Hepatocyte (in vitro differentiated cells): Measurements from ENCODE around the gene FAM83B. TPM values are rescaled to one million over a fixed set of nuclear protein-coding genes. Genes with fewer than 3 reads are reported as not detected.

Source experiments
- DNase-seq: peaks from one replicate; pipeline ENCODE4 v3.0.0-alpha.2; 2016; ENCODE audit warnings: low spot score
- H2AFZ ChIP-seq: fragments of 200-600 bp; sonication (generic); 2 replicates; pipeline ENCODE4 v1.6.0; 2016; ENCODE audit warnings: antibody characterized with exemption, mild to moderate bottlenecking
- H3K27ac ChIP-seq: fragments of 200-600 bp; sonication (generic); 2 replicates; pipeline ENCODE4 v1.5.1; 2016; ENCODE audit warnings: mild to moderate bottlenecking
- H3K27me3 ChIP-seq: fragments of 200-600 bp; sonication (generic); 2 replicates; pipeline ENCODE4 v1.6.1; 2016
- H3K36me3 ChIP-seq: fragments of 200-600 bp; sonication (generic); replicated peaks from 2 replicates; pipeline ENCODE4 v1.5.1; 2016; ENCODE audit warnings: low read depth; ENCODE audit not compliant: insufficient read depth
- H3K4me1 ChIP-seq: fragments of 200-600 bp; sonication (generic); 2 replicates; pipeline ENCODE4 v1.5.1; 2016; ENCODE audit warnings: mild to moderate bottlenecking, moderate library complexity; ENCODE audit not compliant: insufficient read depth
- H3K4me2 ChIP-seq: fragments of 200-600 bp; sonication (generic); 2 replicates; pipeline ENCODE4 v1.6.0; 2016
- H3K4me3 ChIP-seq: fragments of 200-600 bp; sonication (generic); 2 replicates; pipeline ENCODE4 v1.5.1; 2016; ENCODE audit warnings: mild to moderate bottlenecking
- H3K79me2 ChIP-seq: fragments of 200-600 bp; sonication (generic); 2 replicates; pipeline ENCODE4 v1.6.0; 2017; ENCODE audit warnings: mild to moderate bottlenecking
- H3K9me2 ChIP-seq: fragments of 200-600 bp; sonication (generic); replicated peaks from 2 replicates; pipeline ENCODE4 v1.6.0; 2017; ENCODE audit warnings: mild to moderate bottlenecking; ENCODE audit not compliant: insufficient read depth
- H3K9me3 ChIP-seq: fragments of 200-600 bp; sonication (generic); 2 replicates; pipeline ENCODE4 v1.5.1; 2016; ENCODE audit warnings: low read depth, mild to moderate bottlenecking
- H4K20me1 ChIP-seq: fragments of 200-600 bp; sonication (generic); 2 replicates; pipeline ENCODE4 v1.6.0; 2016; ENCODE audit warnings: mild to moderate bottlenecking; ENCODE audit not compliant: insufficient read depth, poor library complexity, severe bottlenecking
- CTCF ChIP-seq: fragments of 200-600 bp; sonication (generic); IDR thresholded peaks from 2 replicates; pipeline ENCODE4 v1.5.1; 2016; ENCODE audit warnings: antibody characterized with exemption, mild to moderate bottlenecking; ENCODE audit not compliant: poor library complexity
- EZH2 ChIP-seq: fragments of 200-600 bp; sonication (generic); IDR thresholded peaks from 2 replicates; pipeline ENCODE4 v1.6.1; 2016; ENCODE audit warnings: antibody characterized with exemption, mild to moderate bottlenecking, borderline replicate concordance
- EZH2phosphoT487 ChIP-seq: fragments of 200-600 bp; sonication (generic); IDR thresholded peaks from one replicate; pipeline ENCODE4 v1.6.1; 2018; ENCODE audit warnings: antibody characterized with exemption, mild to moderate bottlenecking, low read depth, moderate library complexity; ENCODE audit not compliant: unreplicated experiment, severe bottlenecking
- WGBS: methylation state at CpG from one replicate; pipeline ENCODE4 v1.1.6; 2016; ENCODE audit warnings: low lambda C conversion rate; ENCODE audit errors: missing lambda C conversion rate; 5-methylcytosine and 5-hydroxymethylcytosine counted together
- polyA plus RNA-seq: library from polyadenylated mRNA; unstranded; fragments of >200 nt; fragmentation: Nextera tagmentation; extraction: Ambion mirVana; gene quantifications from 2 replicates; pipeline ENCODE4 v1.2.1, GENCODE V29; 2016
- total RNA-seq: library from RNA; depleted of rRNA; stranded (reverse); fragments of >200 nt; gene quantifications from 2 replicates; pipeline ENCODE4 v1.2.3, GENCODE V29; 2014

FAM83B gene
- total and polyA plus RNA-seq, 2 experiments from 2014 or later = 5.5 to 29.2 TPM

- no peaks in the 10 kb centered on the region for H3K9me3 ChIP-seq
- H3K4me1 ChIP-seq = no peaks in the 10 kb centered on the region
- no peaks in the 10 kb centered on the region for H3K36me3 ChIP-seq
- no peak overlapping the region for H2AFZ ChIP-seq
- no peaks in the 10 kb centered on the region for H3K9me2 ChIP-seq
- H3K79me2 ChIP-seq = no peaks in the 10 kb centered on the region
- H3K27me3 ChIP-seq = no peaks in the 10 kb centered on the region
- TF ChIP-seq EZH2 = no peak
- no peak for TF ChIP-seq EZH2phosphoT487
- no peak for TF ChIP-seq CTCF
- no peaks in the 10 kb centered on the region for H4K20me1 ChIP-seq
- no peak overlapping the region for H3K4me2 ChIP-seq
- no peak overlapping the region for H3K4me3 ChIP-seq
- 89% methylated on average over 3 of the region's 3 CpGs for WGBS
- DNase-seq = no peak
- no peak overlapping the region for H3K27ac ChIP-seq
Measured at GRCh38 chr6:54981647-54982046, 135.1 kb downstream of the FAM83B start.

- Histone ChIP-seq H3K4me2 (no peak overlapping the region), H3K9me2 (no peaks in the 10 kb centered on the region), H3K9me3 (no peaks in the 10 kb centered on the region), H3K4me3 (no peak overlapping the region), H3K4me1 (no peaks in the 10 kb centered on the region), H2AFZ (no peak overlapping the region), H3K36me3 (no peaks in the 10 kb centered on the region), H4K20me1 (no peaks in the 10 kb centered on the region), H3K27me3 (no peaks in the 10 kb centered on the region), H3K27ac (no peak overlapping the region), H3K79me2 (no peaks in the 10 kb centered on the region)
- TF ChIP-seq CTCF (no peak), EZH2 (no peak), EZH2phosphoT487 (no peak)
- DNase-seq = no peak
Measured at GRCh38 chr6:54987633-54988290, 141.2 kb downstream of the FAM83B start.

- H3K27me3 ChIP-seq = no peaks in the 10 kb centered on the region
- H3K4me1 ChIP-seq = no peaks in the 10 kb centered on the region
- H3K4me3 ChIP-seq = no peak overlapping the region
- H3K9me3 ChIP-seq = no peaks in the 10 kb centered on the region
- no peak overlapping the region for H3K4me2 ChIP-seq
- H2AFZ ChIP-seq = no peak overlapping the region
- H4K20me1 ChIP-seq = no peaks in the 10 kb centered on the region
- no peak overlapping the region for H3K27ac ChIP-seq
- TF ChIP-seq EZH2 (no peak), CTCF (no peak), EZH2phosphoT487 (no peak)
- DNase-seq = no peak
- no peaks in the 10 kb centered on the region for H3K9me2 ChIP-seq
- no peaks in the 10 kb centered on the region for H3K36me3 ChIP-seq
- no peaks in the 10 kb centered on the region for H3K79me2 ChIP-seq
Measured at GRCh38 chr6:54988576-54988975, 142.0 kb downstream of the FAM83B start.

GRCh38 chr6:54990001-54990400, 143.4 kb downstream of the FAM83B start:
- no peak overlapping the region for H2AFZ ChIP-seq
- DNase-seq = no peak
- H3K4me3 ChIP-seq = no peak overlapping the region
- no peaks in the 10 kb centered on the region for H4K20me1 ChIP-seq
- no peaks in the 10 kb centered on the region for H3K27me3 ChIP-seq
- 46% methylated on average over 3 of the region's 3 CpGs for WGBS
- no peaks in the 10 kb centered on the region for H3K36me3 ChIP-seq
- H3K27ac ChIP-seq = no peak overlapping the region
- no peaks in the 10 kb centered on the region for H3K9me3 ChIP-seq
- H3K9me2 ChIP-seq = no peaks in the 10 kb centered on the region
- TF ChIP-seq EZH2phosphoT487 (no peak), EZH2 (no peak), CTCF (no peak)
- no peaks in the 10 kb centered on the region for H3K4me1 ChIP-seq
- no peaks in the 10 kb centered on the region for H3K79me2 ChIP-seq
- no peak overlapping the region for H3K4me2 ChIP-seq
